ENCODE measurements around the gene ANKRD33. TPM values are rescaled to one million over a fixed set of nuclear protein-coding genes. Genes with fewer than 3 reads are reported as not detected.

The ANKRD33 gene
- total RNA-seq, 1 donor from 2014 or later = 0.22 TPM

DNA sequence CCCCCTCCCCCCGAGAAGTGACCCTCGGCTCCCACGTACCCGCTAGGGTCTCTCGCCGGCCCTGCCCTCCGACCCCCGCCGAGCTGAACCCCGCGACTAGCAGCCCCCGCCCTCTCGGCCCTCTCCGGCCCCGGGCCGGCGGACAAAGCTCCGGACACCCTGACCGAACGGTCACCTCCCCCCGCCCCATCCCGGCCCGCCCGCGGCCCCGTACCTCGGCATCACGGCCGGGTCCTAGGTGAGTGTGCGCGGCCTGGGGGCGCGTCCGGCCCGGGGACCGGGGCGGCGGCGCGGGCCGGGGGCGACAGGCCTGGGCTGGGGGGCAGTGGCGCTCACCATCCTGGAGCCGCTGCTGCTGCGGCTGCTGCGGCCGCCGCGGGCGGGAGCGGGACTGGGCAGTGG is 39.6 kb upstream of the ANKRD33 start, which contains the start of gene FIGNL2:
FIGNL2 (minus strand) TSS at position 393 of the 402 bp plus-strand sequence. CDS start 26,305 bp downstream, outside the sequence.
- H3K27ac Mint-ChIP-seq = peak within 1 kb of the TSS; percentile 53
- no peaks in the 10 kb centered on the region for H3K9me3 Mint-ChIP-seq
- H3K36me3 Mint-ChIP-seq = no peaks in the 10 kb centered on the region
- H3K4me3 Mint-ChIP-seq = peak within 1 kb of the TSS; percentile 79
- peaks cover 36% of the 10 kb centered on the region for H3K4me1 Mint-ChIP-seq
- TF ChIP-seq CTCF (IDR thresholded peaks at IDR 0.05; ENCODE audit: unreplicated experiment) = no peak
- no peaks in the 10 kb centered on the region for H3K27me3 Mint-ChIP-seq (ENCODE audit: low read depth)
- DNase-seq (ENCODE audit: low spot score in 2 of 2, unreplicated experiment in 2 of 2) = no peak

DNA sequence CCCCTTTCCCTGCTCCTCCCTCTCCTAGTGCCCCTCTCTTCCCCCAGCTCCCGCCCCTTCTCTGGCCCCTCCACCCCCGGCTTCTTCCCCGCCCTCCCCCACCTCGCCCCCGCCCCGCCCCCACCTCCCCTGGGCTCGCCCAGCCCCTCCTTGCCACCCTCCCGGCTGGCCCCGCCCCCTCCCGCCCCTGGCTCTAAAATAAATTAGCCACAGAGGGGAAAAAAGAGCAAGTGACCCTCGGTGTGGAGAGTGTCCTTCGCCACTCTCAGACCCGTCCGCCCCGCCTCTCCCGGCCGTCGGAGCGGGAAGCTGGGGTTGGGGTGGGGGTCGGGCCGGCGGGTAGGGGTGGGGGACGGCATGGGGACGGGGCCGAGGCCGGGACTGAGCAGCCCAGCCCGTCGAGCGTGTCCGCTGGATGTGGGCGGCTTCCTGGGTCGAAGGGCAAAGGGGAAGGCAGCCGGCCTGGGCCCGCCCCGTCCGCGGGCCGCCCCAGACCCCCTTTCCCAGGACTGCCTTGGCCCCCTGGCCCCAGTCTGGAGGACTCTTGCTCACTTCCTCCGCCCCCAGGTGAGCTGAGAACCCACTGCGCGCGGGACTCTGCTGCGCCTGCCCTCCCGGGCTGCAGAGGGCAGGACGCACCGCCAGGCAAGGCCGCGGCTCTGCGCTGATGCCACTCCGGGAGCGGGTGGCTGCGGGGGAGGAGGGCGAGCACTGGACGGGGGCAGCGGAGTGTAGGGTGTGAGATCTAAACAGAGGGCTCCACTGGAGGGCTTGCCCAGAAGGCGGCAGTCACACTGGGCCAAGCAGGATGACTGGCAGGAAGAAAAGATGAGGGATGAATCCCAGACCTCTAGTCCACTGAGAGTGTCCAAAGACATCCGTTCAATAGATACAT is 38.8 kb upstream of the ANKRD33 start:
- peak overlapping the region; percentile 56 for H3K4me3 Mint-ChIP-seq

GRCh38 chr12:51850081-51850964 is 37.6 kb upstream of the ANKRD33 start:
- no peaks in the 10 kb centered on the region for H3K36me3 Mint-ChIP-seq
- H3K27ac Mint-ChIP-seq = no peak overlapping the region
- no peak for TF ChIP-seq CTCF (IDR thresholded peaks at IDR 0.05; ENCODE audit: unreplicated experiment)
- H3K4me3 Mint-ChIP-seq = peak overlapping the region; percentile 56
- H3K9me3 Mint-ChIP-seq = no peaks in the 10 kb centered on the region
- DNase-seq (ENCODE audit: low spot score in 2 of 2, unreplicated experiment in 2 of 2) = no peak
- peaks cover 33% of the 10 kb centered on the region for H3K4me1 Mint-ChIP-seq
- no peaks in the 10 kb centered on the region for H3K27me3 Mint-ChIP-seq (ENCODE audit: low read depth)

More for the DNA sequence above, 38.8 kb upstream of the ANKRD33 start:
- Mint-ChIP-seq H3K36me3 (no peaks in the 10 kb centered on the region), H3K4me1 (peaks cover 36% of the 10 kb centered on the region), H3K27ac (no peak overlapping the region), H3K9me3 (no peaks in the 10 kb centered on the region), H3K27me3 (ENCODE audit: low read depth) (no peaks in the 10 kb centered on the region)
- no peak for TF ChIP-seq CTCF (IDR thresholded peaks at IDR 0.05; ENCODE audit: unreplicated experiment)
- DNase-seq (ENCODE audit: low spot score in 2 of 2, unreplicated experiment in 2 of 2) = no peak

- DNase-seq (ENCODE audit: low spot score in 2 of 2, unreplicated experiment in 2 of 2) = no peak
These were observed 37.0 kb upstream of the ANKRD33 start for GRCh38 chr12:51850965-51851299.

More at GRCh38 chr12:51850965-51851299, 37.0 kb upstream of the ANKRD33 start:
- no peak overlapping the region for H3K4me3 Mint-ChIP-seq
- TF ChIP-seq CTCF (IDR thresholded peaks at IDR 0.05; ENCODE audit: unreplicated experiment) = no peak
- H3K27me3 Mint-ChIP-seq (ENCODE audit: low read depth) = no peaks in the 10 kb centered on the region
- H3K36me3 Mint-ChIP-seq = no peaks in the 10 kb centered on the region
- H3K9me3 Mint-ChIP-seq = no peaks in the 10 kb centered on the region
- H3K27ac Mint-ChIP-seq = no peak overlapping the region
- H3K4me1 Mint-ChIP-seq = peaks cover 31% of the 10 kb centered on the region

Measured in mesothelial cell of epicardium (in vitro differentiated cells).